BLaER1 treated with 17β-estradiol and CSF1 and Interleukin-3, amounts not matched to agents 10 nM and 100 nM (cell line): ENCODE data around the gene PTPRCAP.
"Not testable (repeated sequence)": the region's sequence is repeated elsewhere in the genome, so short reads cannot be mapped to it uniquely, and the experiment has no call there.

Experiments
- H3K27ac ChIP-seq, 11 experiments: shearing (Covaris generic); formaldehyde crosslinking; 2 replicates each; pipeline ENCODE4 v1.8.1; 2022
- H3K27me3 ChIP-seq, 11 experiments: shearing (Covaris generic); formaldehyde crosslinking; 2 replicates each; pipeline ENCODE4 v1.8.1; 2022
- H3K36me3 ChIP-seq, 11 experiments: shearing (Covaris generic); formaldehyde crosslinking; 2 replicates each; pipeline ENCODE4 v1.8.1; 2022
- H3K4me1 ChIP-seq, 10 experiments: shearing (Covaris generic); formaldehyde crosslinking; 2 replicates each; pipeline ENCODE4 v1.8.1; 2022
- H3K4me2 ChIP-seq, 11 experiments: shearing (Covaris generic); formaldehyde crosslinking; 2 replicates each; pipeline ENCODE4 v1.8.1; 2022
- H3K4me3 ChIP-seq, 10 experiments: shearing (Covaris generic); formaldehyde crosslinking; 2 replicates each; pipeline ENCODE4 v1.8.1; 2022
- H3K9ac ChIP-seq, 11 experiments: shearing (Covaris generic); formaldehyde crosslinking; 2 replicates each; pipeline ENCODE4 v1.8.1; 2022
- H3K9me3 ChIP-seq, 11 experiments: shearing (Covaris generic); formaldehyde crosslinking; replicated peaks in 1 of 11; 2 replicates each; pipeline ENCODE4 v1.8.1; 2022
- H4K20me1 ChIP-seq, 11 experiments: shearing (Covaris generic); formaldehyde crosslinking; 2 replicates each; pipeline ENCODE4 v1.8.1; 2022
- Cebpa-rat ChIP-seq, 11 experiments: shearing (Covaris generic); IDR thresholded peaks; 2 replicates each; pipeline ENCODE4 v1.8.1; 2022

Gene PTPRCAP

GRCh38 chr11:67468056-67468455 lies 30.6 kb upstream of the PTPRCAP start:
- no peaks in the 10 kb centered on the region for H3K9me3 ChIP-seq
- peak overlapping the region; percentile 73 to 91 (median 84) for H3K4me3 ChIP-seq
- H3K27me3 ChIP-seq: no peaks in the 10 kb centered on the region
- peak overlapping the region in 10 of 11 experiments; percentile 70 to 85 (median 78); a peak in 16 of 22 replicates for H3K27ac ChIP-seq
- H4K20me1 ChIP-seq: no peaks in the 10 kb centered on the region
- H3K4me2 ChIP-seq: peak overlapping the region; percentile 89 to 100 (median 96)
- H3K9ac ChIP-seq: peak overlapping the region; percentile 77 to 92 (median 86); a peak in 21 of 22 replicates
- H3K4me1 ChIP-seq: peaks cover 52 to 67% (median 62%) of the 10 kb centered on the region in 10 experiments
- no peaks in the 10 kb centered on the region for H3K36me3 ChIP-seq
- TF ChIP-seq Cebpa-rat (IDR thresholded peaks at IDR 0.05): no peak

DNA sequence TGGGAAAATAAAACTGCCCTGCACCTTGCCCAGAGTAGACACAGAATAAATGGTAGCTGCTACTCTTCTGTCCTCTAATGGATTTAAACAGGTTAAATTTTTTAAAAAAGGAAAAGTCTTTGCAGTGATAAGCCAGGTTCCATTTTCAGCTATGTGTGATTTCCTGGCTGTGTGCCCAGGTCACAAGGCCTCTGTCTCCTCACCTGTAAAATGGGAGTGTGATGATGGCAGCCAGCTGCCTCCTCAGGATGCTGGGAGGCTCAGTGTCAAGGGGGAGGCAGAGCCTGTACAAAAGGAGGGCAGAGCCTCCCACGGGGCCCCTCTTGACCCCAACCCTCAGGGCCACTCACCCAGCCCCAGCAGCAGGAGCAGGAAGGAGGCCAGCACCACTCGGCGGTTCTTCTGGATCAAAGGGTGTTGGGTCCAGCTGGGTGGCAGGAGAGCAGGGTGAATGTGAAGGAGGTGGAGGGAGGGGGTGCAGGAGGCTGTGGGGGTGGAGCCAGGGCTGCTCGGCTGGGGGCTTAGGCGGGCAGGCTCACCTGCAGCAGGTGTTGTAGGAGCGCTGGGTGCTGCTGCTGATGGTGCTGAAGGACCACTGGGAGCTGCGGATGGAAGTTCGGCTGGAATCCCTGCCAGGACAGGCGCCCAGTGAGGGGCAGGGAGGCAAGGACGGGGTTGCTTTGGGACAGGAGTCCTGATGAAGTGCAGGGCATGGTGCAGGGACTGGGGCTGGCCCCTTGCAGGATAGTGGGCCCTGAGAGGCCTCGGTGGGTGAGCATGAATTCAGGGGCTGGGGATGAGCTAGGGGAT lies 29.7 kb upstream of the PTPRCAP start:
- TF ChIP-seq Cebpa-rat (IDR thresholded peaks at IDR 0.05): no peak
- H3K4me1 ChIP-seq: peaks cover 52 to 69% (median 63%) of the 10 kb centered on the region in 10 experiments
- no peaks in the 10 kb centered on the region for H3K36me3 ChIP-seq
- peak overlapping the region in 3 of 10 experiments; percentile 79 to 91 (median 87); a peak in 3 of 20 replicates for H3K4me3 ChIP-seq
- no peaks in the 10 kb centered on the region for H4K20me1 ChIP-seq
- H3K9me3 ChIP-seq: no peaks in the 10 kb centered on the region
- peak overlapping the region; percentile 89 to 100 (median 96) for H3K4me2 ChIP-seq
- H3K27me3 ChIP-seq: no peaks in the 10 kb centered on the region
- peak overlapping the region in 1 of 11 experiments; percentile 50; a peak in 2 of 22 replicates for H3K27ac ChIP-seq
- peak overlapping the region in 9 of 11 experiments; percentile 78 to 92 (median 86); a peak in 10 of 22 replicates for H3K9ac ChIP-seq

GRCh38 chr11:67466367-67466766 lies 28.9 kb upstream of the PTPRCAP start:
- Histone ChIP-seq H3K4me1 (peaks cover 52 to 69% (median 63%) of the 10 kb centered on the region in 10 experiments), H3K4me2 (peak overlapping the region; percentile 24 to 99 (median 91); a peak in 18 of 22 replicates), H3K9ac (peak overlapping the region in 1 of 11 experiments; percentile 35; a peak in 2 of 22 replicates)

GRCh38 chr11:67465530-67465929 lies 28.0 kb upstream of the PTPRCAP start:
- H3K9me3 ChIP-seq, H3K36me3 ChIP-seq, H4K20me1 ChIP-seq, H3K27me3 ChIP-seq: not testable (repeated sequence)
- H3K4me2 ChIP-seq: peak overlapping the region; percentile 84 to 99 (median 93)
- H3K4me3 ChIP-seq: peak overlapping the region in 9 of 10 experiments; percentile 62 to 81 (median 71); a peak in 16 of 20 replicates
- peak overlapping the region in 9 of 11 experiments; percentile 78 to 91 (median 84); a peak in 16 of 22 replicates for H3K27ac ChIP-seq
- peaks cover 52 to 69% (median 61%) of the 10 kb centered on the region in 10 experiments for H3K4me1 ChIP-seq
- H3K9ac ChIP-seq: peak overlapping the region; percentile 75 to 87 (median 84); a peak in 18 of 22 replicates

More at GRCh38 chr11:67466367-67466766, 28.9 kb upstream of the PTPRCAP start:
- peak overlapping the region in 3 of 11 experiments; percentile 42 to 85 (median 50); a peak in 4 of 22 replicates for H3K27ac ChIP-seq
- H3K9me3 ChIP-seq: no peaks in the 10 kb centered on the region
- no peak for TF ChIP-seq Cebpa-rat (IDR thresholded peaks at IDR 0.05)
- no peaks in the 10 kb centered on the region for H3K27me3 ChIP-seq
- H4K20me1 ChIP-seq: no peaks in the 10 kb centered on the region
- no peak overlapping the region for H3K4me3 ChIP-seq
- no peaks in the 10 kb centered on the region for H3K36me3 ChIP-seq

- H3K9ac ChIP-seq: peak overlapping the region; percentile 75 to 87 (median 84)
- peak overlapping the region; percentile 62 to 81 (median 71) for H3K4me3 ChIP-seq
- H3K27me3 ChIP-seq: no peaks in the 10 kb centered on the region
- H3K9me3 ChIP-seq: no peaks in the 10 kb centered on the region
- TF ChIP-seq Cebpa-rat (IDR thresholded peaks at IDR 0.05): no peak
- no peaks in the 10 kb centered on the region for H4K20me1 ChIP-seq
- H3K27ac ChIP-seq: peak overlapping the region; percentile 77 to 91 (median 84)
- H3K4me2 ChIP-seq: peak overlapping the region; percentile 84 to 99 (median 93)
- peaks cover 54 to 67% (median 63%) of the 10 kb centered on the region in 10 experiments for H3K4me1 ChIP-seq
- no peaks in the 10 kb centered on the region for H3K36me3 ChIP-seq
Measured at GRCh38 chr11:67465189-67465510, 27.7 kb upstream of the PTPRCAP start.

DNA sequence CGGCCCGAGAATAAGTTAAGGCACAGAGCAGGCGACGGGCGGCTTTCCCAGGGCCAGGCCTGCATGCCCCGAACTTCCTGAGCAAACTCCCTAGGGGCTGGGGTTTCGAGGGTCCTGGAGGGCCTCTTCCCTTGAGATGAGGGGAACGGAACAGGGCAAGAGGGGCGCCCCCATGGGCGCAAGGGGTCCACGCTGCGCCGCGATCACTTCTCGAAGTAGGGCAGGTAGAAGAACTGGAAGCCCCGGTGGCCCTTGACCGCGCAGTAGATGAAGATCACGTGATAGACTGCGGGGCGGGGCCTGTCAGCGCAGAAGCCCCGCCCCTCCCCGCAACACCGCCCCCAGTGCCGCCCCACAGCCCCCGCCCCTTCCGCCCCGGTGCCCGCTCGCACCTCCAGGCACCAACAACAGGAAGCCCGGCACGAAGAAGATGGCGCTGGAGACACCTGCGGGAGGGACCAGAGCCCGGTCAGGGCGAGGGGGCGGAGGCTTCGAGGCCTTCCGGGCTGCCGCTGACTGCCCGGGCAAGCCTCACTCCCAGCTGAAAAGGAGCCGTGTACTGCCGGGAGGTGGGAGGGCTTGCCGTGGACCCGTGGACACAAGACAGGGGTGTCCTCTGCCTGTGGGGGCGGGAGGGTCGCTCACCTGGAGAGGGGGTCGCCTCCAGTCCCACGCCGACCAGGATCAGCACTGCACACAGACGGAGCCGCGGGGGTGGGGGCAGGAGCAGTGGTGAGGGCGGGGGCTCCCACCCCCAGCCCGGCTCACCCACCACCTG lies 27.1 kb upstream of the PTPRCAP start:
- Histone ChIP-seq H3K4me2 (peak overlapping the region; percentile 84 to 99 (median 93)), H3K4me3 (peak overlapping the region; percentile 62 to 81 (median 71)), H3K27ac (peak overlapping the region; percentile 77 to 91 (median 84)), H3K9me3 (no peaks in the 10 kb centered on the region), H4K20me1 (no peaks in the 10 kb centered on the region), H3K36me3 (no peaks in the 10 kb centered on the region), H3K27me3 (no peaks in the 10 kb centered on the region), H3K9ac (peak overlapping the region; percentile 75 to 87 (median 84)), H3K4me1 (peaks cover 56 to 69% (median 64%) of the 10 kb centered on the region in 10 experiments)
- no peak for TF ChIP-seq Cebpa-rat (IDR thresholded peaks at IDR 0.05)

DNA sequence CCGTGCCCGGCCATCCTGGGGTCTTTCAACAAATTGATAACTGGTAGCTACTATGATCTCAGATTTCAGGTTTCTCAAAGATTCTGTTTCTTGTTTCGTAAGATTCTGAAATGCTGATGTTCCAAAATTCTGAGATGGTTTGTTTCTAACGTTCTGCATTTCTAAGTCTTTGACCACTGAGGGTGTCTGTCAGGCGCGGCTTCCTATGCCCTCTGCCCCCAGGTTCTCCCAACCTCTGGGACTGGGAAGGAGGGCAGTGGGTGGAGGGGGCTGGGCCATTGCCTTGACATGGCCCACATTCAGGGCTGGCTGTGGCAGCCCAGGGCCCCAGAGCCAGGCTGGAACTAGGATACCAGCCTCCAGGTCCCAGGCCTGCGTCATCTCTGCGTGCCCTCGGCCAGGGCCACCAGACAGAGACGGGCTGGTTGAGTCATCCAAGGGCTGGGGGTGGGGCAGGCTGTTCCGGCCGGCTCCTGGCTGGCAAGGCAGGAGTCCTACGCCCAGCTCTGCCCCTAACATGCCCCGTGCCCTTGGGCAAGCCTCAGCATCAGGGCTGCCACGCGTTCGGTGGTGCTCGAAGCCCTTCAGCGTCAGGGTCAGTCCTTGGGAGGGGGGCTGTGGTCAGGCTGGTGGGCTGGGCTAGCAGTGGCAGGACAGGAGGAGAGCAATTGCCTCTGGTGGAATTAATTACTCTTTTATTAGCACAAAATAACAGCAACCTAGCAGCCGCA lies 26.4 kb upstream of the PTPRCAP start:
- H3K36me3 ChIP-seq: no peaks in the 10 kb centered on the region
- no peaks in the 10 kb centered on the region for H3K27me3 ChIP-seq
- H3K4me3 ChIP-seq: peak overlapping the region; percentile 62 to 81 (median 71)
- H3K9me3 ChIP-seq: no peaks in the 10 kb centered on the region
- peak overlapping the region; percentile 75 to 87 (median 84) for H3K9ac ChIP-seq
- H3K27ac ChIP-seq: peak overlapping the region; percentile 74 to 91 (median 84); a peak in 21 of 22 replicates
- H4K20me1 ChIP-seq: no peaks in the 10 kb centered on the region
- H3K4me2 ChIP-seq: peak overlapping the region; percentile 83 to 99 (median 93)
- peaks cover 59 to 72% (median 67%) of the 10 kb centered on the region in 10 experiments for H3K4me1 ChIP-seq
- TF ChIP-seq Cebpa-rat (IDR thresholded peaks at IDR 0.05): no peak

GRCh38 chr11:67463186-67463585 lies 25.7 kb upstream of the PTPRCAP start:
- Histone ChIP-seq H3K9ac (no peak overlapping the region), H3K4me1 (peaks cover 55 to 66% (median 61%) of the 10 kb centered on the region in 10 experiments), H3K4me3 (no peak overlapping the region), H3K27ac (no peak overlapping the region), H3K4me2 (peak overlapping the region in 7 of 11 experiments; percentile 83 to 99 (median 93); a peak in 12 of 22 replicates), H3K9me3 (no peaks in the 10 kb centered on the region), H4K20me1 (no peaks in the 10 kb centered on the region), H3K36me3 (no peaks in the 10 kb centered on the region), H3K27me3 (no peaks in the 10 kb centered on the region)
- no peak for TF ChIP-seq Cebpa-rat (IDR thresholded peaks at IDR 0.05)
